IPS DF 4.7 (cell line): ENCODE data around the gene WDR70.
"Not testable (repeated sequence)": the region's sequence is repeated elsewhere in the genome, so short reads cannot be mapped to it uniquely, and the experiment has no call there.

Experiments
- DNase-seq: peaks from one replicate; pipeline ENCODE4 v3.0.0-alpha.2; 2013; ENCODE audit warnings: low spot score; ENCODE audit errors: extremely low read depth

The WDR70 gene

GRCh38 chr5:37679326-37679725 lies 300.2 kb downstream of the WDR70 start:
- not testable (repeated sequence) for DNase-seq

- DNase-seq, result not testable (repeated sequence)
Observed at GRCh38 chr5:37679903-37680302, 300.8 kb downstream of the WDR70 start.

- no peak for DNase-seq
Observed at GRCh38 chr5:37683072-37683471, 304.0 kb downstream of the WDR70 start.

- DNase-seq, result no peak
Observed at GRCh38 chr5:37685211-37685610, 306.1 kb downstream of the WDR70 start.

- DNase-seq, result no peak
Observed at GRCh38 chr5:37685816-37686215, 306.7 kb downstream of the WDR70 start.

GRCh38 chr5:37688925-37689324 lies 309.8 kb downstream of the WDR70 start:
- not testable (repeated sequence) for DNase-seq

- DNase-seq, result not testable (repeated sequence)
Observed at GRCh38 chr5:37694333-37694732, 315.2 kb downstream of the WDR70 start.

- DNase-seq, result no peak
Observed at GRCh38 chr5:37694867-37695266, 315.7 kb downstream of the WDR70 start.

- no peak for DNase-seq
Observed at GRCh38 chr5:37695647-37696046, 316.5 kb downstream of the WDR70 start.

- DNase-seq, result no peak
Observed at GRCh38 chr5:37696190-37697021, 317.3 kb downstream of the WDR70 start.

GRCh38 chr5:37701868-37702267 lies 322.8 kb downstream of the WDR70 start:
- no peak for DNase-seq

- no peak for DNase-seq
Observed at GRCh38 chr5:37703841-37704241, 324.7 kb downstream of the WDR70 start.

GRCh38 chr5:37704406-37704805 lies 325.3 kb downstream of the WDR70 start:
- DNase-seq, result no peak

GRCh38 chr5:37709020-37709419 lies 329.9 kb downstream of the WDR70 start:
- DNase-seq, result no peak

GRCh38 chr5:37710965-37711364 lies 331.8 kb downstream of the WDR70 start:
- no peak for DNase-seq

GRCh38 chr5:37712750-37713149 lies 333.6 kb downstream of the WDR70 start:
- no peak for DNase-seq

GRCh38 chr5:37714756-37715155 lies 335.6 kb downstream of the WDR70 start:
- DNase-seq, result no peak

- DNase-seq, result no peak
Observed at GRCh38 chr5:37715361-37715760, 336.2 kb downstream of the WDR70 start.

GRCh38 chr5:37715992-37716391 lies 336.9 kb downstream of the WDR70 start:
- DNase-seq, result no peak

- no peak for DNase-seq
Observed at GRCh38 chr5:37716405-37716804, 337.3 kb downstream of the WDR70 start.

- DNase-seq, result no peak
Observed at GRCh38 chr5:37717276-37717612, 338.1 kb downstream of the WDR70 start.

GRCh38 chr5:37717613-37718431 lies 338.7 kb downstream of the WDR70 start:
- no peak for DNase-seq

GRCh38 chr5:37720550-37720952 lies 341.4 kb downstream of the WDR70 start:
- no peak for DNase-seq
